K562 (cell line): ENCODE data around the gene MADD. TPM values are rescaled to one million over a fixed set of nuclear protein-coding genes. Genes with fewer than 3 reads are reported as not detected.

Experiments
- ATAC-seq: fragments of 200-7000 bp; cut with Tn5 transposase; 3 replicates; pipeline ENCODE4 v1.9.1; 2020; ENCODE audit warnings: moderate library complexity
- BruUV-seq: library from RNA; stranded (reverse); fragments of 400-500 nt; replicated peaks from 2 replicates; lab custom pipeline; 2021; lab: Mats Ljungman, UMichigan
- CTCF ChIA-PET: fragments of 300-600 bp; formaldehyde crosslinking; extraction: SDS; loops from one replicate; lab custom pipeline; 2021; ENCODE audit warnings: low intra/inter-chr PET ratio; lab: Yijun Ruan, JAX
- POLR2A ChIA-PET: fragments of 300-600, 350-650 bp; sonication (Branson Sonifier 250); formaldehyde crosslinking; extraction: SDS; loops from one replicate; lab custom pipeline; 2021; ENCODE audit warnings: antibody characterized with exemption, inconsistent platforms; lab: Yijun Ruan, JAX
- DNase-seq, 4 experiments: peaks; one replicate each; pipeline versions ENCODE4 v3.0.0 to v3.0.0-alpha.2; 2011 to 2018; ENCODE audit warnings: low spot score in 3 of 4, mixed read lengths in 3 of 4; ENCODE audit errors: extremely low read depth in 1 of 4
- FAIRE-seq: peaks from 2 replicates; lab custom pipeline; 2011; peaks lifted over from hg19 to GRCh38; lab: Jason Lieb, UNC
- H2AFZ ChIP-seq: 2 replicates; pipeline ENCODE4 v1.6.0; 2011; ENCODE audit warnings: low read depth, low read length, control low read depth, inconsistent platforms
- H3K27ac ChIP-seq: fragments of 200-600 bp; 3 replicates; pipeline ENCODE4 v1.8.0; 2011; ENCODE audit warnings: low read depth, mild to moderate bottlenecking, control low read depth, inconsistent platforms, low read length, moderate library complexity, mixed read lengths; ENCODE audit errors: extremely low read depth
- H3K27me3 ChIP-seq, 2 experiments: fragments of 300-600 bp in 1 of 2; 2 replicates in 1 of 2; 3 replicates in 1 of 2; pipeline versions ENCODE4 v1.6.0 to v1.8.0; 2011; ENCODE audit warnings: inconsistent platforms in 2 of 2, low read length in 2 of 2, mild to moderate bottlenecking in 1 of 2, mixed read lengths in 1 of 2, moderate library complexity in 1 of 2; ENCODE audit not compliant: control insufficient read depth in 2 of 2, insufficient read depth in 2 of 2
- H3K36me3 ChIP-seq: fragments of 300-600 bp; 3 replicates; pipeline ENCODE4 v1.8.0; 2011; ENCODE audit warnings: mild to moderate bottlenecking, low read length, inconsistent platforms; ENCODE audit not compliant: control insufficient read depth, insufficient read depth
- H3K4me1 ChIP-seq, 2 experiments: fragments of 200-600 bp in 1 of 2; replicated peaks in 1 of 2; 2 replicates in 1 of 2; 3 replicates in 1 of 2; pipeline versions ENCODE4 v1.5.1 to v1.8.0; 2011; ENCODE audit warnings: inconsistent platforms in 2 of 2, low read length in 2 of 2, mild to moderate bottlenecking in 1 of 2, mixed read lengths in 1 of 2, moderate library complexity in 1 of 2; ENCODE audit not compliant: control insufficient read depth in 2 of 2, insufficient read depth in 2 of 2
- H3K4me2 ChIP-seq: 2 replicates; pipeline ENCODE4 v1.6.1; 2011; ENCODE audit warnings: low read length, control low read depth, inconsistent platforms, mixed read lengths; ENCODE audit not compliant: insufficient read depth
- H3K4me3 ChIP-seq: fragments of 200-600 bp; sonication (generic), shearing (Covaris generic); 2 replicates; pipeline ENCODE4 v1.5.1; 2016; ENCODE audit warnings: control low read depth, inconsistent platforms
- H3K79me2 ChIP-seq: fragments of 200-600 bp; 3 replicates; pipeline ENCODE4 v1.8.0; 2011; ENCODE audit warnings: low read length, inconsistent platforms; ENCODE audit not compliant: control insufficient read depth, insufficient read depth
- H3K9ac ChIP-seq, 2 experiments: 2 replicates each; pipeline versions ENCODE4 v1.6.0 to v1.6.1; 2011; ENCODE audit warnings: low read depth in 2 of 2, low read length in 2 of 2, control low read depth in 1 of 2, inconsistent platforms in 1 of 2, mild to moderate bottlenecking in 1 of 2, mixed read lengths in 1 of 2; ENCODE audit not compliant: insufficient read depth in 1 of 2
- H3K9me1 ChIP-seq: one replicate; pipeline ENCODE4 v1.6.0; 2011; ENCODE audit warnings: inconsistent platforms, mild to moderate bottlenecking, low read length, moderate library complexity; ENCODE audit not compliant: control insufficient read depth, insufficient read depth
- H3K9me3 ChIP-seq: replicated peaks from 2 replicates; pipeline ENCODE4 v1.5.1; 2011; ENCODE audit warnings: low read depth, low read length, inconsistent platforms; ENCODE audit not compliant: control insufficient read depth, insufficient read depth
- H4K20me1 ChIP-seq: replicated peaks from 2 replicates; pipeline ENCODE4 v1.6.1; 2011; ENCODE audit warnings: low read length, inconsistent platforms, mixed read lengths; ENCODE audit not compliant: control insufficient read depth, insufficient read depth
- CTCFL ChIP-seq: IDR thresholded peaks from 2 replicates; pipeline ENCODE4 v1.6.1; 2011; ENCODE audit warnings: borderline replicate concordance, low read depth, mild to moderate bottlenecking, moderate library complexity, low read length; ENCODE audit not compliant: insufficient read depth, poor library complexity, severe bottlenecking
- ETV6 ChIP-seq, 3 experiments: fragments of 150-350 bp in 1 of 3; sonication (generic) in 1 of 3; formaldehyde crosslinking in 1 of 3; IDR thresholded peaks; 2 replicates each; pipeline versions ENCODE4 v1.6.1 to v1.8.0; 2014 to 2022; ENCODE audit warnings: borderline replicate concordance in 2 of 3, low read depth in 2 of 3, antibody characterized with exemption in 1 of 3, low read length in 1 of 3, mild to moderate bottlenecking in 1 of 3, missing genetic modification reagents in 1 of 3
- GATAD2A ChIP-seq: fragments of 450-650 bp; IDR thresholded peaks from 2 replicates; pipeline ENCODE4 v1.6.1; 2017
- KAT2B ChIP-seq: IDR thresholded peaks from one replicate; pipeline ENCODE4 v1.6.1; 2012; ENCODE audit warnings: low read depth, mild to moderate bottlenecking, control low read depth, inconsistent platforms, low read length, moderate library complexity
- MCM2 ChIP-seq: fragments of 450-650 bp; IDR thresholded peaks from 2 replicates; pipeline ENCODE4 v1.6.1; 2017; ENCODE audit warnings: low read depth, mild to moderate bottlenecking
- NONO ChIP-seq, 2 experiments: fragments of 200-400 bp in 1 of 2; fragments of 450-650 bp in 1 of 2; formaldehyde crosslinking in 1 of 2; IDR thresholded peaks; 2 replicates each; pipeline ENCODE4 v1.6.1; 2017; ENCODE audit warnings: low read depth in 2 of 2, mild to moderate bottlenecking in 2 of 2, moderate library complexity in 2 of 2, low read length in 1 of 2
- PHF20 ChIP-seq: fragments of 450-650 bp; IDR thresholded peaks from 2 replicates; pipeline ENCODE4 v1.6.1; 2018; ENCODE audit not compliant: partially characterized antibody
- RFX5 ChIP-seq: IDR thresholded peaks from 2 replicates; pipeline ENCODE4 v1.6.1; 2011; ENCODE audit warnings: low read depth, mild to moderate bottlenecking, improper control_type of control experiment, low read length
- SMARCA5 ChIP-seq: fragments of 450-650 bp; IDR thresholded peaks from 2 replicates; pipeline ENCODE4 v1.6.1; 2016
- TEAD1 ChIP-seq, 2 experiments: fragments of 450-650 bp in 1 of 2; sonication (generic) in 1 of 2; formaldehyde crosslinking; IDR thresholded peaks; 2 replicates each; pipeline versions ENCODE4 v1.4.0 to v1.8.0; 2020 to 2022; ENCODE audit warnings: mild to moderate bottlenecking in 2 of 2, missing genetic modification reagents in 1 of 2
- ZNF384 ChIP-seq: IDR thresholded peaks from 2 replicates; pipeline ENCODE4 v1.6.1; 2012; ENCODE audit warnings: low read depth, low read length, improper control_type of control experiment
- ZNF589 ChIP-seq: fragments of 200-800 bp; sonication (Bioruptor generic); IDR thresholded peaks from 2 replicates; pipeline ENCODE4 v1.6.1; 2016; ENCODE audit warnings: low read depth, missing genetic modification characterization, missing compliant biosample characterization
- WGBS: fragments of 100-300 bp; shearing (Covaris generic); methylation state at CpG from one replicate; pipeline ENCODE4 v1.1.6; 2016; ENCODE audit warnings: low coverage, mixed read lengths; ENCODE audit not compliant: insufficient coverage; ENCODE audit errors: missing lambda C conversion rate; 5-methylcytosine and 5-hydroxymethylcytosine counted together
- in situ Hi-C: fragments of 300-500 bp; cut with MboI; formaldehyde crosslinking; loops from 4 replicates; pipeline ENCODE4 v1.15.0; 2018; ENCODE audit warnings: inconsistent platforms, mixed read lengths
- intact Hi-C: fragments of 100-400 bp; cut with micrococcal nuclease; formaldehyde crosslinking; loops from 2 replicates; pipeline ENCODE4 v1.14.2; 2022
- polyA plus RNA-seq, 8 experiments: library from polyadenylated mRNA; depleted of rRNA in 4 of 8; stranded (reverse) in 5 of 8; unstranded in 3 of 8; fragments of >200 nt; fragmentation: Nextera tagmentation in 2 of 8; fragmentation: Illumina TruSeq in 1 of 8; extraction: Ambion mirVana in 2 of 8; extraction: Trizol in 1 of 8; gene quantifications; 2 replicates each; pipeline versions ENCODE4 v1.2.1 to v1.2.3, GENCODE V29; 2011 to 2014; ENCODE audit warnings: inconsistent platforms in 1 of 8, missing spikeins in 1 of 8
- total RNA-seq, 7 experiments: library from RNA; depleted of rRNA in 6 of 7; stranded (reverse); fragments of >200 nt in 6 of 7; fragmentation: Illumina TruSeq in 2 of 7; extraction: Trizol in 2 of 7; gene quantifications; 2 replicates each; pipeline versions ENCODE4 v1.2.1 to v1.2.3, GENCODE V29; 2011 to 2021; ENCODE audit warnings: low replicate concordance in 1 of 7
- TF ChIP-seq, protein P1 (sequence below): fragments of 250-450 bp; sonication (Bioruptor Pico); IDR thresholded peaks from 2 replicates; pipeline ENCODE4 v1.4.0; 2020

Gene MADD
- total and polyA plus RNA-seq, 9 of the 15 experiments (the other 6 are each of a cell fraction or from before 2014, with no cell fraction given), result 0.68 to 57.6 (median 33.6) TPM

DNA sequence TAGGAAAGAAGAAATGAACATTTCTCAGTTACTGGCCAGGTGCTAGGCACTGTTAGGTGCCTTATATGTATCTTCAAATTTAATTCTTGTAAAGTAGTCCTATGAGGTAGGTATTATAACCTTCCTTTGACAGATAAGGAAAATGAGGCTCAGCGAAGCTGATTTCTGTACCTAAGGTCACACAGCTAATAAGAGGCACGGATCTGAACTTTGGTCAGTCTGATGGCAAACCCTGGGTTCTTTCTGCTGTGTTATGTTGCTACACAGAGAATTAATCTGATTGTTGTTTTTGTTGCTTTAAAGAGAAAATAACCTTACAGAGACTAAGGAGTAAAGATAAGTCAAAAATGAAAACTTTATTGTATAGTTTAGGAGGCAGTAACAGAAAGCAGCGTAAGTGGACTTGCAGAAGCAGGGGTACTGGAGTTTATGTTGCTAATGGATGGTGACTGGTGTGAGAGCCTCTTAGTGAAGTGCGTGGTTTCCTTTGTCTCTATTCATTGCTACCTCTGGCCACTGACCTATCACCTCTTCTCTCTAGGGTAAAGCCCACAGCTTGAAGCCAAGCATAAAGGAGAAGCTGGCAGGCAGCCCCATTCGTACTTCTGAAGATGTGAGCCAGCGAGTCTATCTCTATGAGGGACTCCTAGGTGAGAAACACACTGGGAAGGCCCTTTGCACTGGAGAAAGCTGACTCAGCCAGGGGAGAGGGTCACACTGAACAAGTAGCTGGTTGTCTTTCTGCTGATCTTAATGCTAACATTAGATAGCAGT is 38.3 kb downstream of the MADD start:
- no TSS peak for BruUV-seq
- intact Hi-C loops (no loop called here), in situ Hi-C loops (no loop called here)
- H2AFZ ChIP-seq, result no peak overlapping the region
- ChIA-PET POLR2A (interaction anchor here (0.8 to 1.3 kb wide), 2 partner anchors 13 to 100 kb away, joined by 3 read pairs; no protein-coding TSS in a partner anchor), CTCF (no interaction called here)
- H3K79me2 ChIP-seq, result no peaks in the 10 kb centered on the region; the same call in 2 of the 3 replicates
- TF ChIP-seq ZNF589 (no peak), PHF20 (no peak), CTCFL (no peak), TEAD1 (CRISPR knock-in tag; IDR thresholded peaks at IDR 0.05) (no peak), MCM2 (no peak), GATAD2A (no peak), KAT2B (no peak), NONO (IDR thresholded peaks at IDR 0.05; ENCODE audit: low read depth in 2 of 2, low read length in 1 of 2) (no peak), ETV6 (IDR thresholded peaks at IDR 0.05; ENCODE audit: borderline replicate concordance in 1 of 2, low read depth in 2 of 2, low read length in 1 of 2) (no peak), ETV6 (CRISPR knock-in tag; IDR thresholded peaks at IDR 0.05; ENCODE audit: borderline replicate concordance) (no peak), ZNF384 (no peak), SMARCA5 (no peak), RFX5 (no peak)
- TF ChIP-seq, protein P1, sequence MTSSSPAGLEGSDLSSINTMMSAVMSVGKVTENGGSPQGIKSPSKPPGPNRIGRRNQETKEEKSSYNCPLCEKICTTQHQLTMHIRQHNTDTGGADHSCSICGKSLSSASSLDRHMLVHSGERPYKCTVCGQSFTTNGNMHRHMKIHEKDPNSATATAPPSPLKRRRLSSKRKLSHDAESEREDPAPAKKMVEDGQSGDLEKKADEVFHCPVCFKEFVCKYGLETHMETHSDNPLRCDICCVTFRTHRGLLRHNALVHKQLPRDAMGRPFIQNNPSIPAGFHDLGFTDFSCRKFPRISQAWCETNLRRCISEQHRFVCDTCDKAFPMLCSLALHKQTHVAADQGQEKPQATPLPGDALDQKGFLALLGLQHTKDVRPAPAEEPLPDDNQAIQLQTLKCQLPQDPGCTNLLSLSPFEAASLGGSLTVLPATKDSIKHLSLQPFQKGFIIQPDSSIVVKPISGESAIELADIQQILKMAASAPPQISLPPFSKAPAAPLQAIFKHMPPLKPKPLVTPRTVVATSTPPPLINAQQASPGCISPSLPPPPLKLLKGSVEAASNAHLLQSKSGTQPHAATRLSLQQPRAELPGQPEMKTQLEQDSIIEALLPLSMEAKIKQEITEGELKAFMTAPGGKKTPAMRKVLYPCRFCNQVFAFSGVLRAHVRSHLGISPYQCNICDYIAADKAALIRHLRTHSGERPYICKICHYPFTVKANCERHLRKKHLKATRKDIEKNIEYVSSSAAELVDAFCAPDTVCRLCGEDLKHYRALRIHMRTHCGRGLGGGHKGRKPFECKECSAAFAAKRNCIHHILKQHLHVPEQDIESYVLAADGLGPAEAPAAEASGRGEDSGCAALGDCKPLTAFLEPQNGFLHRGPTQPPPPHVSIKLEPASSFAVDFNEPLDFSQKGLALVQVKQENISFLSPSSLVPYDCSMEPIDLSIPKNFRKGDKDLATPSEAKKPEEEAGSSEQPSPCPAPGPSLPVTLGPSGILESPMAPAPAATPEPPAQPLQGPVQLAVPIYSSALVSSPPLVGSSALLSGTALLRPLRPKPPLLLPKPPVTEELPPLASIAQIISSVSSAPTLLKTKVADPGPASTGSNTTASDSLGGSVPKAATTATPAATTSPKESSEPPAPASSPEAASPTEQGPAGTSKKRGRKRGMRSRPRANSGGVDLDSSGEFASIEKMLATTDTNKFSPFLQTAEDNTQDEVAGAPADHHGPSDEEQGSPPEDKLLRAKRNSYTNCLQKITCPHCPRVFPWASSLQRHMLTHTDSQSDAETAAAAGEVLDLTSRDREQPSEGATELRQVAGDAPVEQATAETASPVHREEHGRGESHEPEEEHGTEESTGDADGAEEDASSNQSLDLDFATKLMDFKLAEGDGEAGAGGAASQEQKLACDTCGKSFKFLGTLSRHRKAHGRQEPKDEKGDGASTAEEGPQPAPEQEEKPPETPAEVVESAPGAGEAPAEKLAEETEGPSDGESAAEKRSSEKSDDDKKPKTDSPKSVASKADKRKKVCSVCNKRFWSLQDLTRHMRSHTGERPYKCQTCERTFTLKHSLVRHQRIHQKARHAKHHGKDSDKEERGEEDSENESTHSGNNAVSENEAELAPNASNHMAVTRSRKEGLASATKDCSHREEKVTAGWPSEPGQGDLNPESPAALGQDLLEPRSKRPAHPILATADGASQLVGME, result no peak
- H3K4me2 ChIP-seq, result no peak overlapping the region
- no peak overlapping the region for H3K9ac ChIP-seq
- no peaks in the 10 kb centered on the region for H3K9me3 ChIP-seq
- WGBS, result 87% methylated on average over 6 of the region's 6 CpGs
- H3K27ac ChIP-seq, result no peak overlapping the region
- no peaks in the 10 kb centered on the region for H3K9me1 ChIP-seq
- no peaks in the 10 kb centered on the region for H3K27me3 ChIP-seq
- FAIRE-seq (no peak), ATAC-seq (no peak), DNase-seq (no peak)
- H4K20me1 ChIP-seq, result no peaks in the 10 kb centered on the region
- H3K36me3 ChIP-seq, result peaks cover 83% of the 10 kb centered on the region
- no peaks in the 10 kb centered on the region for H3K4me1 ChIP-seq
- no peak overlapping the region for H3K4me3 ChIP-seq
